Retinal pigment epithelial cell (primary cell): Measurements from ENCODE around the gene ARHGEF18.

Experiments
- DNase-seq: peaks from one replicate; pipeline ENCODE4 v3.0.0-alpha.2; 2010; ENCODE audit warnings: low read depth
- H3K4me3 ChIP-seq: 2 replicates; pipeline ENCODE4 v1.5.1; 2011; ENCODE audit warnings: mild to moderate bottlenecking, low read length, control low read depth, moderate library complexity
- CTCF ChIP-seq: conservative IDR thresholded peaks from 2 replicates; pipeline ENCODE4 v1.5.1; 2011; ENCODE audit warnings: low read depth, low read length, control low read depth, inconsistent platforms

The ARHGEF18 gene

GRCh38 chr19:7349961-7350711, 1.4 kb downstream of the ARHGEF18 start:
- no peak for DNase-seq
- TF ChIP-seq CTCF = no peak
- no peak overlapping the region for H3K4me3 ChIP-seq

GRCh38 chr19:7351861-7352260, 3.1 kb downstream of the ARHGEF18 start:
- DNase-seq = no peak
- no peak for TF ChIP-seq CTCF
- no peak overlapping the region for H3K4me3 ChIP-seq

- no peak for TF ChIP-seq CTCF
- H3K4me3 ChIP-seq = no peak overlapping the region
- no peak for DNase-seq
Observed at GRCh38 chr19:7355151-7355820, 6.5 kb downstream of the ARHGEF18 start.

- H3K4me3 ChIP-seq = no peak overlapping the region
- TF ChIP-seq CTCF = no peak
Observed at GRCh38 chr19:7355871-7356270, 7.1 kb downstream of the ARHGEF18 start.

GRCh38 chr19:7356899-7357627, 8.3 kb downstream of the ARHGEF18 start:
- TF ChIP-seq CTCF = no peak
- H3K4me3 ChIP-seq = no peak overlapping the region
- DNase-seq = no peak

More at GRCh38 chr19:7355871-7356270, 7.1 kb downstream of the ARHGEF18 start:
- DNase-seq = no peak

- no peak for TF ChIP-seq CTCF
- H3K4me3 ChIP-seq = no peak overlapping the region
Observed at GRCh38 chr19:7358102-7358597, 9.4 kb downstream of the ARHGEF18 start.

More at GRCh38 chr19:7358102-7358597, 9.4 kb downstream of the ARHGEF18 start:
- DNase-seq = no peak
